Pancreas (tissue), 10 donors: ENCODE results near the gene SUSD4. TPM values are rescaled to one million over a fixed set of nuclear protein-coding genes. Genes with fewer than 3 reads are reported as not detected.
"Not testable (repeated sequence)": the region's sequence is repeated elsewhere in the genome, so short reads cannot be mapped to it uniquely, and the experiment has no call there.

ENCODE experiments used
- ATAC-seq, 4 donors: fragments of 200-7000 bp; cut with Tn5 transposase; one replicate each; pipeline versions ENCODE4 v1.8.0 to v1.9.1; 2020; ENCODE audit warnings: mild to moderate bottlenecking in 4 of 4, moderate library complexity in 4 of 4
- DNase-seq, 6 donors: peaks; one replicate each; pipeline ENCODE4 v3.0.0-alpha.2; 2020
- FAIRE-seq: peaks from 2 replicates; lab custom pipeline; 2012; peaks lifted over from hg19 to GRCh38; lab: Jason Lieb, UNC
- H3K27ac ChIP-seq, 4 donors: fragments of 200-600 bp; sonication (generic); 1 replicate in 3 of 4; 2 replicates in 1 of 4; pipeline versions ENCODE4 v1.5.0 to v1.8.0; 2020
- H3K27me3 ChIP-seq, 4 donors: fragments of 200-600 bp; one replicate each; pipeline ENCODE4 v1.8.0; 2021
- H3K36me3 ChIP-seq, 3 donors: fragments of 200-600 bp; sonication (generic) in 1 of 3; one replicate each; pipeline versions ENCODE4 v1.5.0 to v1.8.0; 2020 to 2021
- H3K4me1 ChIP-seq, 3 donors: fragments of 200-600 bp; one replicate each; pipeline ENCODE4 v1.8.0; 2021
- H3K4me3 ChIP-seq, 4 donors: fragments of 200-600 bp; sonication (generic) in 2 of 4; one replicate each; pipeline versions ENCODE4 v1.5.0 to v1.8.0; 2020 to 2021
- H3K9me3 ChIP-seq, 4 donors: fragments of 200-600 bp; one replicate each; pipeline ENCODE4 v1.8.0; 2021
- WGBS, 2 donors: extraction: QIAGEN DNeasy Blood & Tissue Kit; methylation state at CpG; one replicate each; pipeline ENCODE4 v1.1.7; 2013; 5-methylcytosine and 5-hydroxymethylcytosine counted together
- intact Hi-C, 3 donors: fragments of 100-400 bp; cut with DNase I; formaldehyde crosslinking; loops; one replicate each; pipeline versions ENCODE4 v1.11.1 to v1.14.2; 2022
- polyA plus RNA-seq, 2 donors: library from polyadenylated mRNA; stranded (reverse); fragments of 200-250 nt; gene quantifications; one replicate each; pipeline ENCODE4 v1.2.3, GENCODE V29; 2013
- total RNA-seq, 6 donors: library from RNA; stranded (reverse); fragmentation: NEBNext Ultra II Directional in 4 of 6; extraction: Animal tissue kit (Norgen Biotek cat#: 25700) in 4 of 6; gene quantifications; one replicate each; pipeline versions ENCODE4 v1.2.1 to v1.2.4, GENCODE V29; 2021 to 2023
- TF ChIP-seq, protein P1 (sequence below), 4 donors: fragments of 200-600 bp; sonication (generic) in 3 of 4; IDR thresholded peaks; one replicate each; pipeline versions ENCODE4 v1.5.0 to v1.8.0; 2021; ENCODE audit warnings: antibody characterized with exemption in 4 of 4
- donor health status: healthy with polysubstance abuse.
- donor health status: DM: no; HTN: no; CAD: no; lungs with moderate emphysema.
- donor health status: DM: no; HTN: no; CAD: no.
- donor health status: control.
- donor health status: control.
- donor health status: Bipolar disorder and iron deficiency.
- donor health status: DM: yes; HTN: yes; CAD: no.
- donor health status: DM: no; HTN: no; CAD: no.
- donor health status: DM: no; HTN: no; CAD: no.
- donor health status: DM: yes; HTN: yes; CAD: no.

SUSD4 gene
- total and polyA plus RNA-seq, 8 donors: 4.1 to 34.6 (median 8.8) TPM

DNA sequence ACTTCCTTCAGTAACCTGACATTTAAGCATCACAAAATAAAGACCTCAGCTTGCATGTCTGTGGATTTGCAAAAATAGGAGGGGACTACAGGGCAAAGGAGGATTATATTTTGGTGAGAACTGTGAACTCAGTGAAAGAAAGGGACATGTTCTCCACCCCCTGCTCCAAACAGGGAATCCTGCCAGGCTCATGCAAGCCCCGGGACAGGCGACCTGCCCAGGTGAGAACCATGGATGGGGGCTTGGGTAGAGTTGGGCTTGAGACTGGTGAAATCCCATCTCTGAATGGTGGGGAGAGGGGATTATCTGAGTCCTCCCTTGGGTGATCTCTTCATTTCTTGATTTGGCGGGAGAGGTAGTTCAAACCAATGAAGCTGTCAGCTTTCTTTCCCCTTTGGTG, 110.1 kb downstream of the SUSD4 start:
- FAIRE-seq (no peak), ATAC-seq (no peak), DNase-seq (no peak)
- no peak overlapping the region for H3K4me3 ChIP-seq
- H3K4me1 ChIP-seq: peaks cover 0 to 8% (median 5%) of the 10 kb centered on the region in 3 donors
- H3K9me3 ChIP-seq: no peaks in the 10 kb centered on the region
- no peaks in the 10 kb centered on the region for H3K36me3 ChIP-seq
- TF ChIP-seq, protein P1, sequence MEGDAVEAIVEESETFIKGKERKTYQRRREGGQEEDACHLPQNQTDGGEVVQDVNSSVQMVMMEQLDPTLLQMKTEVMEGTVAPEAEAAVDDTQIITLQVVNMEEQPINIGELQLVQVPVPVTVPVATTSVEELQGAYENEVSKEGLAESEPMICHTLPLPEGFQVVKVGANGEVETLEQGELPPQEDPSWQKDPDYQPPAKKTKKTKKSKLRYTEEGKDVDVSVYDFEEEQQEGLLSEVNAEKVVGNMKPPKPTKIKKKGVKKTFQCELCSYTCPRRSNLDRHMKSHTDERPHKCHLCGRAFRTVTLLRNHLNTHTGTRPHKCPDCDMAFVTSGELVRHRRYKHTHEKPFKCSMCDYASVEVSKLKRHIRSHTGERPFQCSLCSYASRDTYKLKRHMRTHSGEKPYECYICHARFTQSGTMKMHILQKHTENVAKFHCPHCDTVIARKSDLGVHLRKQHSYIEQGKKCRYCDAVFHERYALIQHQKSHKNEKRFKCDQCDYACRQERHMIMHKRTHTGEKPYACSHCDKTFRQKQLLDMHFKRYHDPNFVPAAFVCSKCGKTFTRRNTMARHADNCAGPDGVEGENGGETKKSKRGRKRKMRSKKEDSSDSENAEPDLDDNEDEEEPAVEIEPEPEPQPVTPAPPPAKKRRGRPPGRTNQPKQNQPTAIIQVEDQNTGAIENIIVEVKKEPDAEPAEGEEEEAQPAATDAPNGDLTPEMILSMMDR (IDR thresholded peaks at IDR 0.05): no peak
- H3K27me3 ChIP-seq: no peaks in the 10 kb centered on the region
- 80 to 92% methylated on average over 3 of the region's 3 CpGs for WGBS, 2 donors
- no peak overlapping the region for H3K27ac ChIP-seq
- intact Hi-C loops: no loop called here

DNA sequence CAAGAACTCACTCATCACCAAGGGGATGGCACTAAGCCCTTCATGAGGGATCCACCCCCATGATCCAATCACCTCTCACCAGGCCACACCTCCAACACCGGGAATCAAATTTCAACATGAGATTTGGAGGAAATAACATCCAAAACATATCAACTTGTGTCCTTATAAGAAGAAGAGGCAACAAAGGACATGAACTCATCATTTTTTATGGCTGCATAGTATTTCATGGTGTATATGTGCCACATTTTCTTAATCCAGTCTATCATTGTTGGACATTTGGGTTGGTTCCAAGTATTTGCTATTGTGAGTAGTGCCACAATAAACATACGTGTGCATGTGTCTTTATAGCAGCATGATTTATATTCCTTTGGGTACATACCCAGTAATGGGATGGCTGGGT, 112.6 kb downstream of the SUSD4 start:
- WGBS, 2 donors: 85 to 88% methylated on average over 2 of the region's 2 CpGs
- H3K36me3 ChIP-seq, intact Hi-C loops, H3K27me3 ChIP-seq, H3K9me3 ChIP-seq, DNase-seq, H3K4me3 ChIP-seq, H3K27ac ChIP-seq, ATAC-seq, FAIRE-seq: not testable (repeated sequence)
- H3K4me1 ChIP-seq: peaks cover 0 to 14% (median 12%) of the 10 kb centered on the region in 3 donors

DNA sequence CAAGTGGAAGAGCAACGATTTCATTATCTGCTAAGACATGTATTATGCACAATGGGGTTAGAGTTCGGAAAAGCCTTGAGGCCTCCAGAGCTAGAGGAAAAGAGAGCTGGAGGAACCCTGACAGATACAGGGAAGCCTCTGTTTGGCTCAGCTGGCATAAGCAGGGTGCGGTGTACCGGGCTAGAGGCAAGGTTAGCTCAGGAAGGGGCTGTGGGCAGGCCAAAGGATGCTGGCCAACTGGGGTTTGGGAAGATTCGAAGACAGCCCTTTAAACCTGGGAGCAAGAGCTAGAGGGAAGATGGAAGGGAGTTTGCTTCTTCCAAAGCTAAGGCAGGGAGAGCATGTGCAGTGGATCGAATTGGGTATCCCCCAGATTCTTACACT, 113.4 kb downstream of the SUSD4 start:
- intact Hi-C loops: no loop called here
- ATAC-seq: peak in 1 of 4 donors; percentile 19

DNA sequence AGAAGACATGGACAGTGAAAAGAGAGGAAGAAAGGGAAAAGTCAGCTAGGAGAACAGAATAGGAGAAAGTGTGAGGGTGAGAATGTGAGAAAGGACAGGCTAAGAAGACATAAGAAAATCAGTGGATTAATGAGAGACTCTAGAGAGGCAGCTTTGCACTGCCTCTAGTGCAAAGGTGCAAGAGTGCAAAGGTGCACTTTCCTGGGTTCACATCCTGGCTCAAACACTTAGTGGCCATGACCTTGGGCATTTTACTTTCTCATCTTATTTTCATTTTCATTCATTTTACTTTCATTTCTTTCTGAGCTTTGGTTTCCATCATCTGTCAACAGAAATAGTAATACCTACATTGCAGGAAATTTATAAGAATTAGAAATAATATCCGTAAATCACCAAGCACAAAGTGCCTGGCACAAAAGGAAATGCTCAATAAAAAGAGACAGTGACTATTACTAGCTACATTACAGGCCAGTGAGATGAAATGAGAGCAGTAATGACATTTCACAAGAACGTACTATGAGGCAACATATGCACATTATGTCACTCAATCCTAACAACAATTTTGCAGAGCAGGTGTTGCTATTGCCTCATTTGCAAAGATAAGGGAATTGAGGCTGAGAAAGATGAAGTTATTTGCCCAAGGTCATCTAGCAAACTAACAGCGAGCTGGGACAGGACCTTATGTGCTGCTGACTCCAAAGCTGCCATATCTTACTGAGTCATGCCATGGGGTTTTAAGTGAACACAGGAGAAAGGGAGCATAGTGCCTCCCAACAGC, 113.9 kb downstream of the SUSD4 start:
- DNase-seq: peak in 2 of 6 donors; percentile 36 to 61

More for the DNA sequence above, 113.4 kb downstream of the SUSD4 start:
- TF ChIP-seq, protein P1 (IDR thresholded peaks at IDR 0.05): no peak
- H3K27ac ChIP-seq: no peak overlapping the region
- H3K4me3 ChIP-seq: no peak overlapping the region
- H3K4me1 ChIP-seq: peaks cover 0 to 14% (median 12%) of the 10 kb centered on the region in 3 donors
- no peaks in the 10 kb centered on the region for H3K36me3 ChIP-seq
- no peak for DNase-seq
- no peaks in the 10 kb centered on the region for H3K9me3 ChIP-seq
- no peaks in the 10 kb centered on the region for H3K27me3 ChIP-seq
- no peak for FAIRE-seq
- 81 to 85% methylated on average over 6 of the region's 6 CpGs for WGBS, 2 donors

DNA sequence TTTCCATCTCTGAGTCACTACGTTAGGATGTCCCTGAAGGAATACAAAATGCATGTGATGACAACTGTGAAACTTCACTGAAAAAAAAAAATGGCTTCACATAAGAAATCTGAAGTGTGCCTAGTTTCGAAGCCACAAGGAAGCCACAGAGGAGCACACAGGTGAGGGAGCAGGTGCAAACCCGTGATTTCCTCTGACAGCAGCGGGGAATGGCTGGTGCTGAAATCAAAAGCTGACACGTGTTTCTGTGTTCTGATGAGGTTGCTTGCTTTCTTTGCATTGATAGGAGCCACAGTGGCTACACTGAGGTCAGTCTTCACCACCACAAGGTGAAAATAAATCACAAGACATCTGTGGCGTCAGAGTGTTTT, 115.2 kb downstream of the SUSD4 start:
- no peak for FAIRE-seq
- no peak for ATAC-seq
- no peak overlapping the region for H3K4me3 ChIP-seq
- 82 to 86% methylated on average over 6 of the region's 6 CpGs for WGBS, 2 donors
- TF ChIP-seq, protein P1 (IDR thresholded peaks at IDR 0.05): no peak
- no peaks in the 10 kb centered on the region for H3K36me3 ChIP-seq
- H3K27me3 ChIP-seq: no peaks in the 10 kb centered on the region
- peaks cover 0 to 14% (median 12%) of the 10 kb centered on the region in 3 donors for H3K4me1 ChIP-seq
- intact Hi-C loops: no loop called here
- DNase-seq: no peak
- H3K27ac ChIP-seq: no peak overlapping the region
- no peaks in the 10 kb centered on the region for H3K9me3 ChIP-seq

More for the DNA sequence above, 113.9 kb downstream of the SUSD4 start:
- TF ChIP-seq, protein P1 (IDR thresholded peaks at IDR 0.05): no peak
- H3K36me3 ChIP-seq: no peaks in the 10 kb centered on the region
- peak overlapping the region in 1 of 4 donors; percentile 8 for H3K27ac ChIP-seq
- no peak overlapping the region for H3K4me3 ChIP-seq
- intact Hi-C loops: no loop called here
- H3K4me1 ChIP-seq: peaks cover 0 to 14% (median 12%) of the 10 kb centered on the region in 3 donors
- ATAC-seq (peak; percentile 59 to 90 (median 90)), FAIRE-seq (no peak)
- no peaks in the 10 kb centered on the region for H3K9me3 ChIP-seq
- 39 to 42% methylated on average over 3 of the region's 3 CpGs for WGBS, 2 donors
- H3K27me3 ChIP-seq: no peaks in the 10 kb centered on the region
